Activated CD4-positive, alpha-beta T cell treated with anti-CD3 and anti-CD28 coated beads, Interleukin-2, amount 10 ng/mL, durations not matched to agents 7 days and 5 days (primary cell): ENCODE data around the gene SGTB. TPM values are rescaled to one million over a fixed set of nuclear protein-coding genes. Genes with fewer than 3 reads are reported as not detected.
"Not testable (repeated sequence)": the region's sequence is repeated elsewhere in the genome, so short reads cannot be mapped to it uniquely, and the experiment has no call there.

Source experiments
- CTCF ChIA-PET: fragments of 350-600 bp; sonication (Branson Sonifier 250); formaldehyde crosslinking; loops from one replicate; lab custom pipeline; 2021; ENCODE audit warnings: antibody characterized with exemption; lab: Charles Lee
- POLR2A ChIA-PET: fragments of 350-600 bp; sonication (Branson Sonifier 250); formaldehyde crosslinking; loops from one replicate; lab custom pipeline; 2021; ENCODE audit warnings: antibody characterized with exemption; lab: Charles Lee
- DNase-seq: peaks from one replicate; pipeline ENCODE4 v3.0.0-alpha.2; 2020
- H3K27ac Mint-ChIP-seq: one replicate; pipeline ENCODE4 v1.8.0; 2021; ENCODE audit warnings: mild to moderate bottlenecking, moderate library complexity, mixed read lengths
- H3K27me3 Mint-ChIP-seq: one replicate; pipeline ENCODE4 v1.8.0; 2021; ENCODE audit warnings: mixed read lengths
- H3K36me3 Mint-ChIP-seq: one replicate; pipeline ENCODE4 v1.8.0; 2021; ENCODE audit warnings: low read depth, mixed read lengths
- H3K4me1 Mint-ChIP-seq: one replicate; pipeline ENCODE4 v1.8.0; 2021; ENCODE audit warnings: mixed read lengths
- H3K4me3 Mint-ChIP-seq: one replicate; pipeline ENCODE4 v1.8.0; 2021; ENCODE audit warnings: mild to moderate bottlenecking, moderate library complexity, mixed read lengths
- H3K9me3 Mint-ChIP-seq: one replicate; pipeline ENCODE4 v1.8.0; 2021; ENCODE audit warnings: mixed read lengths
- total RNA-seq, 2 experiments: library from RNA; stranded (reverse); gene quantifications; one replicate each; pipeline ENCODE4 v1.2.3, GENCODE V29; 2021

The SGTB gene
- total RNA-seq, 2 experiments from 2014 or later: 18.4 to 20.1 TPM

DNA sequence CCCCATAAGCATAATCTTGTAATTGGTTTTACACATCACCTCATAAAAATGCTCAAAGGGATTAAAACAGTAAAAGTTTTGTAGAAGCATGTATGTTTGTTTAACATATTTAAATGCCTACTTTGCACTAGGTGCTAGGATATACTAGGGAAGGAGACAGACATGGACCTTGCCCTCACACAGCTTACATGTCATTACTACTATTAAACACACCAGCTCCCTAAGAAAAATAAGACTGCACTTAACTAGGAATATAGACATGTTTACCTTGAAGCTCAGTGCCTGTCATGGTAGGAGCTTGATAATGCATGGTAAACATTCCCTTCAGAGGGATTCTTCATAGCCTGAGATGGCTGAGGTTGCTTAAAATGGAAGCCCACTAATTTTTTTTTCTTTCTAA, 90.9 kb downstream of the SGTB start:
- no peak overlapping the region for H3K27ac Mint-ChIP-seq
- H3K36me3 Mint-ChIP-seq: peaks cover 20% of the 10 kb centered on the region
- H3K27me3 Mint-ChIP-seq: no peaks in the 10 kb centered on the region
- no peak overlapping the region for H3K4me3 Mint-ChIP-seq
- peaks cover 23% of the 10 kb centered on the region for H3K4me1 Mint-ChIP-seq
- no peaks in the 10 kb centered on the region for H3K9me3 Mint-ChIP-seq
- ChIA-PET CTCF (no interaction called here), POLR2A (no interaction called here)
- DNase-seq: no peak

- Mint-ChIP-seq H3K36me3 (peaks cover 16% of the 10 kb centered on the region), H3K9me3 (no peaks in the 10 kb centered on the region), H3K27me3 (no peaks in the 10 kb centered on the region), H3K27ac (peak overlapping the region; percentile 99), H3K4me3 (peak overlapping the region; percentile 97), H3K4me1 (peaks cover 47% of the 10 kb centered on the region)
- POLR2A ChIA-PET: no interaction called here
- DNase-seq: no peak
- CTCF ChIA-PET: no interaction called here
These were observed 96.2 kb downstream of the SGTB start for GRCh38 chr5:65625743-65626142.

GRCh38 chr5:65624571-65625555, 97.0 kb downstream of the SGTB start, which contains the start of the genes SHLD3 and TRAPPC13:
TSS of gene SHLD3 (plus strand) at chr5:65625027. CDS start at chr5:65629588, 4,561 bp downstream.
TSS of gene TRAPPC13 (plus strand) at chr5:65625027. CDS start at chr5:65625061, 34 bp downstream.
- peak; percentile 91 for DNase-seq
- CTCF ChIA-PET: interaction anchor here (0.7 to 1.4 kb wide), 3 partner anchors 8 to 91 kb away, joined by 3 to 5 read pairs (median 3); no protein-coding TSS in a partner anchor
- Mint-ChIP-seq H3K36me3 (peaks cover 14% of the 10 kb centered on the region), H3K27me3 (no peaks in the 10 kb centered on the region), H3K4me1 (peaks cover 47% of the 10 kb centered on the region), H3K4me3 (peak within 1 kb of the TSS; percentile 97), H3K27ac (peak within 1 kb of the TSS; percentile 99), H3K9me3 (no peaks in the 10 kb centered on the region)
- POLR2A ChIA-PET: no interaction called here

GRCh38 chr5:65624025-65624570, 97.8 kb downstream of the SGTB start, which contains the start of gene TRIM23:
TSS of gene TRIM23 (minus strand) at chr5:65624333. CDS start at chr5:65624274, 59 bp downstream.
- Mint-ChIP-seq H3K4me1 (peaks cover 40% of the 10 kb centered on the region), H3K27me3 (no peaks in the 10 kb centered on the region), H3K27ac (peak within 1 kb of the TSS; percentile 99), H3K4me3 (peak within 1 kb of the TSS; percentile 97), H3K9me3 (no peaks in the 10 kb centered on the region), H3K36me3 (peaks cover 7% of the 10 kb centered on the region)
- DNase-seq: peak; percentile 93
- ChIA-PET POLR2A (interaction anchor here (0.5 to 0.6 kb wide), 2 partner anchors 79 to 273 kb away, joined by 3 read pairs; no protein-coding TSS in a partner anchor), CTCF (interaction anchor here (0.7 to 1.4 kb wide), 3 partner anchors 9 to 92 kb away, joined by 3 to 5 read pairs (median 3); no protein-coding TSS in a partner anchor)

DNA sequence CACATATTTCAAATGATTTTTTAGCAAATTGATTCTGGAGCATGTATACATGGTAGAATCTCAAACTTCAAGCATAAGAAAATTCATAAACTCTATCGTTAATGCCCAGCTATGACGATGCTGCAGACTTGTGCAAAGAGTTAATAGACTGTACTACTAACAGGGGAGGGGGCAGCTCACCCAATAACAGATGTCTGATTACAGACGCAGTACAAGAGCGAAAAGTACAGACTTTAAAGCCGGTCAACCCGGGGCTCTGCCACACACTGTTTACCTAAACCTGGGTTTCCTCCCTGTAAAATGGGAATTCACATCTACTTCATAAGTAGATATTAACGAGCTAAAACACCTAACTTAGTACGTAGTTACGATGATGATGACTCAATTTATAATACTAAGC, 98.4 kb downstream of the SGTB start:
- Mint-ChIP-seq H3K4me1 (peaks cover 40% of the 10 kb centered on the region), H3K36me3 (peaks cover 7% of the 10 kb centered on the region), H3K4me3 (peak overlapping the region; percentile 97), H3K27me3 (no peaks in the 10 kb centered on the region), H3K27ac (peak overlapping the region; percentile 99), H3K9me3 (no peaks in the 10 kb centered on the region)
- DNase-seq: no peak
- POLR2A ChIA-PET: interaction anchor here (0.5 to 0.6 kb wide), 3 partner anchors 79 to 274 kb away, joined by 3 to 8 read pairs (median 3); no protein-coding TSS in a partner anchor
- CTCF ChIA-PET: interaction anchor here (1.2 to 1.4 kb wide), 2 partner anchors 9 to 62 kb away, joined by 3 read pairs; no protein-coding TSS in a partner anchor

DNA sequence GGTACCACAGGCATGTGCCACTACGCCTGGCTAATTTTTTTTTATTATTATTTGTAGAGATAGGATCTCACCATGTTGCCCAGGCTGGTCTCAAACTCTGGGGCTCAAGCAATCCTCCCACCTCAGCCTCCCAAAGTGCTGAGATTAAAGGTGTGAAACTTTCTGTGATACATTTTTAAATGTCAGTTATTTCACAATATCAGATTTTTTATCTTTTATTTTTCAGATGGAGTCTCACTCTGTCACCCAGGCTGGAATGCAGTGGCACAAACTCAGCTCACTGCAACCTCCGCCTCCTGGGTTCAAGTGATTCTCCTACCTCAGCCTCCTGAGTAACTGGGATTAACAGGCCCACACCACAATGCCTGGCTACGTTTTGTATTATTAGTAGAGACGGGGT, 99.9 kb downstream of the SGTB start:
- DNase-seq, H3K4me3 Mint-ChIP-seq, H3K36me3 Mint-ChIP-seq, CTCF ChIA-PET, H3K9me3 Mint-ChIP-seq, H3K27me3 Mint-ChIP-seq, POLR2A ChIA-PET, H3K27ac Mint-ChIP-seq: not testable (repeated sequence)
- H3K4me1 Mint-ChIP-seq: peaks cover 31% of the 10 kb centered on the region

DNA sequence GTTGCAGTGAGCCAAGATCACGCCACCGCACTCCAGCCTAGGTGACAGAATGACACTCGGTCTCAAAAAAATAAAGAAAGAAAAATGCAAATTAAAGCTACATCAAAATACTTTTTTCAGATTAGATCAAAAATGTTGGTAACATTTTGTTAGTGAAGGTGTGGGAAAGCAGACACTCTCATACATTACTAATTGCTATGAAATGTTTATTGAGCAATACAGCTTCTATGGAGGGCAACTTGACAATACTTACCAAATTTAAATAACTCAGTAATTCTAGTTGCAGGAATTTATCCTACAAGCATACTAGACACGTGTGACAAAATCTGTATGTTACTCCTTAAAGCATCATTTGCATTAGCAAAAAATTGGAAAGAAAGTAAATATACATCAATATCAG, 101.9 kb downstream of the SGTB start:
- ChIA-PET CTCF (interaction anchor here (0.5 kb wide), 1 partner anchor 21 kb away, joined by 3 read pairs; no protein-coding TSS in a partner anchor), POLR2A (interaction anchor here (0.5 kb wide), 1 partner anchor 9 kb away, joined by 3 read pairs; no protein-coding TSS in a partner anchor)
- Mint-ChIP-seq H3K27ac (no peak overlapping the region), H3K27me3 (no peaks in the 10 kb centered on the region), H3K9me3 (no peaks in the 10 kb centered on the region), H3K36me3 (peaks cover 8% of the 10 kb centered on the region), H3K4me1 (peaks cover 19% of the 10 kb centered on the region), H3K4me3 (no peak overlapping the region)
- no peak for DNase-seq

Other genes with a start within 250 kb of the SGTB start
- gene ADAMTS6, start 240.2 kb downstream of the SGTB start, total RNA-seq: 1 to 10 TPM; 2.8 to 2.9 TPM
- gene CENPK, start 158.9 kb downstream of the SGTB start, total RNA-seq: 100 to 1,000 TPM in 1 of 2 experiments, 10 to 100 TPM in 1; 96.9 to 108 TPM
- 10 to 100 TPM; 61.7 to 69.9 TPM for gene PPWD1, start 158.8 kb downstream of the SGTB start, total RNA-seq
- 1 to 10 TPM; 7.9 to 9.6 TPM for gene TRIM23, start 97.8 kb downstream of the SGTB start, total RNA-seq
- gene SHLD3, start 97.1 kb downstream of the SGTB start, total RNA-seq: 1 to 10 TPM; 4.5 to 5.3 TPM
- gene TRAPPC13, start 97.1 kb downstream of the SGTB start, total RNA-seq: 10 to 100 TPM; 24.4 to 24.5 TPM
- 10 to 100 TPM; 11.0 to 12.4 TPM for gene NLN, start 96 bp upstream of the SGTB start, total RNA-seq
- gene ERBIN, start 204.5 kb upstream of the SGTB start, total RNA-seq: 10 to 100 TPM; 61.6 to 70.2 TPM